Spleen (tissue), 11 donors: ENCODE results near the gene OR52I1. TPM values are rescaled to one million over a fixed set of nuclear protein-coding genes. Genes with fewer than 3 reads are reported as not detected.

ENCODE experiments used
- DNase-seq: peaks from one replicate; pipeline ENCODE4 v3.0.0-alpha.2; 2020
- H3K27ac ChIP-seq, 8 donors: fragments of 200-600 bp; sonication (generic) in 7 of 8; 1 replicate in 4 of 8; 2 replicates in 4 of 8; pipeline versions ENCODE4 v1.5.0 to v1.8.0; 2016 to 2021; ENCODE audit warnings: inconsistent platforms in 4 of 8, mild to moderate bottlenecking in 4 of 8, moderate library complexity in 1 of 8
- H3K27me3 ChIP-seq, 7 donors: fragments of 200-600 bp; sonication (generic) in 6 of 7; replicated peaks in 1 of 7; 1 replicate in 4 of 7; 2 replicates in 3 of 7; pipeline versions ENCODE4 v1.5.0 to v1.8.0; 2016 to 2021; ENCODE audit warnings: inconsistent platforms in 3 of 7, mild to moderate bottlenecking in 1 of 7
- H3K36me3 ChIP-seq, 6 donors: fragments of 200-600 bp; sonication (generic) in 5 of 6; 1 replicate in 4 of 6; 2 replicates in 2 of 6; pipeline versions ENCODE4 v1.5.0 to v1.8.0; 2016 to 2021; ENCODE audit warnings: inconsistent platforms in 2 of 6
- H3K4me1 ChIP-seq, 6 donors: fragments of 200-600 bp; sonication (generic) in 5 of 6; 1 replicate in 3 of 6; 2 replicates in 3 of 6; pipeline versions ENCODE4 v1.5.0 to v1.8.0; 2016 to 2021; ENCODE audit warnings: inconsistent platforms in 3 of 6
- H3K4me3 ChIP-seq, 8 donors: fragments of 200-600 bp; sonication (generic) in 7 of 8; 1 replicate in 4 of 8; 2 replicates in 4 of 8; pipeline versions ENCODE4 v1.5.0 to v1.8.0; 2016 to 2021; ENCODE audit warnings: inconsistent platforms in 4 of 8, mild to moderate bottlenecking in 4 of 8, moderate library complexity in 2 of 8
- H3K9me3 ChIP-seq, 8 donors: fragments of 200-600 bp; sonication (generic) in 7 of 8; 1 replicate in 4 of 8; 2 replicates in 4 of 8; pipeline versions ENCODE4 v1.5.0 to v1.8.0; 2016 to 2021; ENCODE audit warnings: inconsistent platforms in 4 of 8
- CTCF ChIP-seq, 11 experiments: fragments of 200-600 bp in 7 of 11; fragments of 450-650 bp in 4 of 11; sonication (generic) in 4 of 11; IDR thresholded peaks in 8 of 11; conservative IDR thresholded peaks in 3 of 11; 1 replicate in 7 of 11; 2 replicates in 4 of 11; pipeline versions ENCODE4 v1.4.0 to v1.8.0; 2016 to 2021; ENCODE audit warnings: antibody characterized with exemption in 11 of 11, inconsistent platforms in 4 of 11, mild to moderate bottlenecking in 1 of 11
- POLR2A ChIP-seq, 3 donors: fragments of 450-650 bp; IDR thresholded peaks; one replicate each; pipeline ENCODE4 v1.5.1; 2017; ENCODE audit warnings: antibody characterized with exemption in 3 of 3, mild to moderate bottlenecking in 1 of 3
- POLR2AphosphoS5 ChIP-seq, 3 donors: sonication (generic); formaldehyde crosslinking; IDR thresholded peaks; one replicate each; pipeline ENCODE4 v1.5.1; 2017; ENCODE audit warnings: antibody characterized with exemption in 3 of 3
- WGBS, 5 donors: extraction: QIAGEN DNeasy Blood & Tissue Kit in 3 of 5; methylation state at CpG; one replicate each; pipeline versions ENCODE4 v1.1.5 to v1.1.7; 2013 to 2018; 5-methylcytosine and 5-hydroxymethylcytosine counted together
- intact Hi-C: fragments of 100-400 bp; cut with DNase I; formaldehyde crosslinking; loops from one replicate; pipeline ENCODE4 v1.15.0; 2023; ENCODE audit warnings: low total_unique reads
- polyA plus RNA-seq, 3 donors: library from polyadenylated mRNA; stranded (reverse); fragments of 200-250 nt; gene quantifications; one replicate each; pipeline ENCODE4 v1.2.1, GENCODE V29; 2013
- total RNA-seq, 7 donors: library from RNA; depleted of rRNA in 3 of 7; stranded (reverse); fragments of >200 nt in 3 of 7; fragmentation: NEBNext Ultra II Directional in 4 of 7; extraction: Animal tissue kit (Norgen Biotek cat#: 25700) in 4 of 7; gene quantifications; one replicate each; pipeline versions ENCODE4 v1.1.0 to v1.2.1, GENCODE V29; 2016 to 2021
- donor health status: healthy with polysubstance abuse.
- donor health status: DM: no; HTN: no; CAD: no; lungs with moderate emphysema.
- donor health status: DM: no; HTN: no; CAD: no.
- donor health status: Bipolar disorder and iron deficiency.
- donor health status: healthy.
- donor health status: DM: no; HTN: no; CAD: no.
- donor health status: DM: yes; HTN: yes; CAD: no.

OR52I1 gene
- total and polyA plus RNA-seq, 10 donors = not detected

GRCh38 chr11:4636962-4637661, 43.3 kb downstream of the OR52I1 start, which contains the start of gene OR51D1:
Gene OR51D1 (plus strand): TSS chr11:4637477. CDS start chr11:4639791, 2,314 bp downstream.
- Histone ChIP-seq H3K36me3 (no peaks in the 10 kb centered on the region), H3K4me1 (peaks cover 0 to 7% (median 1%) of the 10 kb centered on the region in 6 donors), H3K9me3 (no peaks in the 10 kb centered on the region), H3K27me3 (peaks cover 0 to 14% (median 0%) of the 10 kb centered on the region in 7 donors), H3K27ac (no peak within 1 kb of the TSS), H3K4me3 (peak within 1 kb of the TSS in 1 of 8 donors; percentile 46)
- TF ChIP-seq POLR2A (IDR thresholded peaks at IDR 0.05) (no peak), CTCF (IDR thresholded peaks at IDR 0.05 in 8 of 11, conservative IDR thresholded peaks at IDR 0.05 in 3 of 11) (peak; percentile 54 to 93 (median 83))
- WGBS, 5 donors = 32 to 41% (median 34%) methylated on average over 20 to 21 of the region's 21 CpGs
- DNase-seq = peak; percentile 89
- intact Hi-C loops = no loop called here

- Histone ChIP-seq H3K9me3 (no peaks in the 10 kb centered on the region), H3K4me3 (no peak overlapping the region), H3K36me3 (no peaks in the 10 kb centered on the region), H3K27me3 (peaks cover 0 to 19% (median 0%) of the 10 kb centered on the region in 7 donors), H3K27ac (no peak overlapping the region), H3K4me1 (peaks cover 0 to 7% (median 1%) of the 10 kb centered on the region in 6 donors)
- intact Hi-C loops = no loop called here
- TF ChIP-seq POLR2AphosphoS5 (IDR thresholded peaks at IDR 0.05) (no peak), CTCF (IDR thresholded peaks at IDR 0.05 in 8 of 11, conservative IDR thresholded peaks at IDR 0.05 in 3 of 11) (no peak), POLR2A (IDR thresholded peaks at IDR 0.05) (no peak)
- WGBS, 5 donors = 76 to 87% (median 79%) methylated on average over 3 of the region's 3 CpGs
- DNase-seq = no peak
Observed at GRCh38 chr11:4637662-4638047, 43.8 kb downstream of the OR52I1 start.

GRCh38 chr11:4639931-4640330, 46.1 kb downstream of the OR52I1 start:
- H3K27me3 ChIP-seq = peaks cover 0 to 31% (median 0%) of the 10 kb centered on the region in 7 donors
- H3K4me1 ChIP-seq = peaks cover 0 to 7% (median 1%) of the 10 kb centered on the region in 6 donors
- DNase-seq = no peak
- TF ChIP-seq CTCF (IDR thresholded peaks at IDR 0.05 in 8 of 11, conservative IDR thresholded peaks at IDR 0.05 in 3 of 11) (no peak), POLR2AphosphoS5 (IDR thresholded peaks at IDR 0.05) (no peak), POLR2A (IDR thresholded peaks at IDR 0.05) (no peak)
- no peak overlapping the region for H3K27ac ChIP-seq
- H3K36me3 ChIP-seq = no peaks in the 10 kb centered on the region
- intact Hi-C loops = loop anchor here (10.0 kb wide), 1 partner anchor 375 kb away; no protein-coding TSS in a partner anchor
- 86 to 94% (median 88%) methylated on average over 6 of the region's 6 CpGs for WGBS, 5 donors
- H3K9me3 ChIP-seq = no peaks in the 10 kb centered on the region
- H3K4me3 ChIP-seq = no peak overlapping the region

- no peak for TF ChIP-seq POLR2A (IDR thresholded peaks at IDR 0.05)
- TF ChIP-seq CTCF (IDR thresholded peaks at IDR 0.05 in 8 of 11, conservative IDR thresholded peaks at IDR 0.05 in 3 of 11) = no peak
- no peak for TF ChIP-seq POLR2AphosphoS5 (IDR thresholded peaks at IDR 0.05)
- WGBS, 5 donors = 86 to 93% (median 91%) methylated on average over 7 of the region's 7 CpGs
- peaks cover 0 to 7% (median 1%) of the 10 kb centered on the region in 6 donors for H3K4me1 ChIP-seq
- H3K4me3 ChIP-seq = no peak overlapping the region
- intact Hi-C loops = loop anchor here (10.0 kb wide), 1 partner anchor 373 kb away; no protein-coding TSS in a partner anchor
- DNase-seq = no peak
- H3K27ac ChIP-seq = no peak overlapping the region
- peaks cover 0 to 24% (median 0%) of the 10 kb centered on the region in 7 donors for H3K27me3 ChIP-seq
- H3K9me3 ChIP-seq = no peaks in the 10 kb centered on the region
- no peaks in the 10 kb centered on the region for H3K36me3 ChIP-seq
Observed at GRCh38 chr11:4641501-4641900, 47.7 kb downstream of the OR52I1 start.
